NCI-H526 (cell line): ENCODE results near the gene SPTBN5.

Source experiments
- DNase-seq, 2 experiments: peaks; one replicate each; lab custom pipeline; 2025; lab: John Stamatoyannopoulos, UW

Gene SPTBN5

GRCh38 chr15:41883484-41883825 lies 10.4 kb downstream of the SPTBN5 start:
- no peak for DNase-seq

GRCh38 chr15:41882689-41883483 lies 11.0 kb downstream of the SPTBN5 start:
- no peak for DNase-seq

GRCh38 chr15:41881920-41882688 lies 11.7 kb downstream of the SPTBN5 start:
- peak in 1 of 2 experiments; percentile 72 for DNase-seq

- DNase-seq, result no peak
These were observed 12.3 kb downstream of the SPTBN5 start for GRCh38 chr15:41881550-41881919.

GRCh38 chr15:41881086-41881485 lies 12.8 kb downstream of the SPTBN5 start:
- no peak for DNase-seq

GRCh38 chr15:41880156-41880877 lies 13.5 kb downstream of the SPTBN5 start:
- DNase-seq, result no peak

GRCh38 chr15:41879321-41879845 lies 14.5 kb downstream of the SPTBN5 start:
- no peak for DNase-seq

- DNase-seq, result no peak
These were observed 15.5 kb downstream of the SPTBN5 start for GRCh38 chr15:41878355-41878699.

- DNase-seq, result no peak
These were observed 16.1 kb downstream of the SPTBN5 start for GRCh38 chr15:41877631-41878354.

GRCh38 chr15:41876689-41877088 lies 17.2 kb downstream of the SPTBN5 start:
- DNase-seq, result no peak

- no peak for DNase-seq
These were observed 17.8 kb downstream of the SPTBN5 start for GRCh38 chr15:41876007-41876406.

GRCh38 chr15:41874736-41875135 lies 19.1 kb downstream of the SPTBN5 start:
- DNase-seq, result no peak

- no peak for DNase-seq
These were observed 20.1 kb downstream of the SPTBN5 start for GRCh38 chr15:41873711-41874110.

GRCh38 chr15:41872166-41872747 lies 21.6 kb downstream of the SPTBN5 start:
- no peak for DNase-seq

- DNase-seq, result no peak
These were observed 22.5 kb downstream of the SPTBN5 start for GRCh38 chr15:41871175-41871905.

- DNase-seq, result no peak
These were observed 23.2 kb downstream of the SPTBN5 start for GRCh38 chr15:41870689-41871081.

GRCh38 chr15:41869770-41870688 lies 23.8 kb downstream of the SPTBN5 start:
- DNase-seq, result no peak

- no peak for DNase-seq
These were observed 25.5 kb downstream of the SPTBN5 start for GRCh38 chr15:41868321-41868720.

- DNase-seq, result no peak
These were observed 26.8 kb downstream of the SPTBN5 start for GRCh38 chr15:41866872-41867579.
